GM12878 (cell line): Measurements from ENCODE around the gene SCNN1B. TPM values are rescaled to one million over a fixed set of nuclear protein-coding genes. Genes with fewer than 3 reads are reported as not detected.
A peak's percentile ranks its signal among the peaks of the same experiment; 100 is the strongest.

Experiments
- ATAC-seq: fragments of 200-7000 bp; cut with Tn5 transposase; 3 replicates; pipeline ENCODE4 v1.9.1; 2020; ENCODE audit warnings: mild to moderate bottlenecking, moderate library complexity
- BruUV-seq: library from RNA; stranded (reverse); fragments of 400-500 nt; replicated peaks from 2 replicates; lab custom pipeline; 2021; lab: Mats Ljungman, UMichigan
- CTCF ChIA-PET: fragments of 300-600 bp; sonication (Branson Sonifier 250); formaldehyde crosslinking; extraction: SDS; loops from one replicate; lab custom pipeline; 2021; ENCODE audit warnings: inconsistent platforms; lab: Yijun Ruan, JAX
- POLR2A ChIA-PET: fragments of 350-600 bp; formaldehyde crosslinking; extraction: SDS; loops from one replicate; lab custom pipeline; 2021; ENCODE audit warnings: inconsistent platforms; lab: Charles Lee
- RAD21 ChIA-PET: fragments of 300-600 bp; sonication (Branson Sonifier 250); formaldehyde crosslinking; loops from one replicate; lab custom pipeline; 2023; ENCODE audit warnings: antibody characterized with exemption; ENCODE audit not compliant: unreplicated experiment; lab: Charles Lee
- SMC1A ChIA-PET: fragments of 300-600 bp; sonication (Branson Sonifier 250); formaldehyde crosslinking; loops from one replicate; lab custom pipeline; 2023; ENCODE audit not compliant: unreplicated experiment, uncharacterized antibody; lab: Charles Lee
- DNase-seq: peaks from one replicate; pipeline ENCODE4 v3.0.0-alpha.2; 2011; ENCODE audit warnings: low read depth, low spot score
- FAIRE-seq: peaks from 3 replicates; lab custom pipeline; 2011; peaks lifted over from hg19 to GRCh38; lab: Jason Lieb, UNC
- H2AFZ ChIP-seq: 2 replicates; pipeline ENCODE4 v1.6.0; 2011; ENCODE audit warnings: low read depth, low read length, control low read depth; ENCODE audit not compliant: control insufficient read depth
- H3K27ac ChIP-seq: 2 replicates; pipeline ENCODE4 v1.5.1; 2011; ENCODE audit warnings: control low read depth; ENCODE audit not compliant: control insufficient read depth, insufficient read depth
- H3K27me3 ChIP-seq, 2 experiments: replicated peaks in 1 of 2; 2 replicates each; pipeline versions ENCODE4 v1.6.0 to v1.6.1; 2011; ENCODE audit warnings: low read length in 1 of 2; ENCODE audit not compliant: control insufficient read depth in 2 of 2, insufficient read depth in 2 of 2
- H3K36me3 ChIP-seq, 2 experiments: 2 replicates each; pipeline ENCODE4 v1.5.1; 2011; ENCODE audit warnings: low read length in 1 of 2; ENCODE audit not compliant: control insufficient read depth in 2 of 2, insufficient read depth in 2 of 2
- H3K4me1 ChIP-seq: 2 replicates; pipeline ENCODE4 v1.6.1; 2011; ENCODE audit warnings: mild to moderate bottlenecking, low read length, moderate library complexity, mixed read lengths; ENCODE audit not compliant: control insufficient read depth, insufficient read depth
- H3K4me2 ChIP-seq: 2 replicates; pipeline ENCODE4 v1.6.0; 2011; ENCODE audit warnings: control low read depth; ENCODE audit not compliant: control insufficient read depth, insufficient read depth
- H3K4me3 ChIP-seq: fragments of 200-600 bp; sonication (generic); 2 replicates; pipeline ENCODE4 v1.5.1; 2016
- H3K79me2 ChIP-seq: 2 replicates; pipeline ENCODE4 v1.6.0; 2011; ENCODE audit warnings: low read length; ENCODE audit not compliant: control insufficient read depth, insufficient read depth
- H3K9ac ChIP-seq: 2 replicates; pipeline ENCODE4 v1.8.0; 2011; ENCODE audit warnings: low read length, control low read depth, mixed read lengths; ENCODE audit not compliant: control insufficient read depth, insufficient read depth
- H3K9me3 ChIP-seq: replicated peaks from 3 replicates; pipeline ENCODE4 v1.5.1; 2011; ENCODE audit warnings: mild to moderate bottlenecking, low read length; ENCODE audit not compliant: control insufficient read depth, insufficient read depth
- H4K20me1 ChIP-seq: 2 replicates; pipeline ENCODE4 v1.6.0; 2011; ENCODE audit not compliant: control insufficient read depth, insufficient read depth
- BACH1 ChIP-seq: fragments of 450-650 bp; IDR thresholded peaks from 2 replicates; pipeline ENCODE4 v1.6.1; 2017; ENCODE audit warnings: mild to moderate bottlenecking, borderline replicate concordance
- CTCF ChIP-seq, 3 experiments: IDR thresholded peaks in 2 of 3; conservative IDR thresholded peaks in 1 of 3; 2 replicates each; pipeline ENCODE4 v1.5.1; 2011; ENCODE audit warnings: low read depth in 3 of 3, low read length in 3 of 3, mild to moderate bottlenecking in 3 of 3, control low read depth in 2 of 3, moderate library complexity in 2 of 3, inconsistent platforms in 1 of 3, mixed read lengths in 1 of 3; ENCODE audit not compliant: control insufficient read depth in 2 of 3, insufficient read depth in 1 of 3; ENCODE audit errors: extremely low read depth in 1 of 3
- IRF5 ChIP-seq: fragments of 450-650 bp; IDR thresholded peaks from 2 replicates; pipeline ENCODE4 v1.6.1; 2017; ENCODE audit warnings: borderline replicate concordance
- SMAD1 ChIP-seq: fragments of 450-650 bp; IDR thresholded peaks from 2 replicates; pipeline ENCODE4 v1.6.1; 2018; ENCODE audit warnings: mild to moderate bottlenecking, low read depth; ENCODE audit not compliant: partially characterized antibody
- STAT1 ChIP-seq: fragments of 450-650 bp; conservative IDR thresholded peaks from 2 replicates; pipeline ENCODE4 v1.6.1; 2014; ENCODE audit warnings: antibody characterized with exemption, mild to moderate bottlenecking
- STAT3 ChIP-seq: IDR thresholded peaks from 2 replicates; pipeline ENCODE4 v1.6.1; 2011; ENCODE audit warnings: low read depth, low read length, improper control_type of control experiment
- ZNF274 ChIP-seq: IDR thresholded peaks from one replicate; pipeline ENCODE4 v1.8.0; 2011; ENCODE audit not compliant: insufficient read length, insufficient read depth
- WGBS: methylation state at CpG from one replicate; pipeline ENCODE4 v1.1.6; 2016; ENCODE audit warnings: low lambda C conversion rate; ENCODE audit not compliant: insufficient replicate concordance, insufficient coverage; ENCODE audit errors: missing lambda C conversion rate; 5-methylcytosine and 5-hydroxymethylcytosine counted together
- in situ Hi-C: fragments of 300-500 bp; cut with MboI; formaldehyde crosslinking; loops from 9 replicates; pipeline ENCODE4 v1.14.3; 2018; ENCODE audit warnings: mixed read lengths
- intact Hi-C: fragments of 100-400 bp; cut with micrococcal nuclease; formaldehyde crosslinking; loops from one replicate; pipeline ENCODE4 v1.14.2; 2022; ENCODE audit not compliant: unreplicated experiment
- polyA plus RNA-seq, 11 experiments: library from polyadenylated mRNA; depleted of rRNA in 4 of 11; unstranded in 6 of 11; stranded (reverse) in 5 of 11; fragments of >200 nt; fragmentation: Nextera tagmentation in 4 of 11; fragmentation: Illumina TruSeq in 1 of 11; extraction: Ambion mirVana in 4 of 11; extraction: Trizol in 1 of 11; gene quantifications; 1 replicate in 1 of 11; 2 replicates in 10 of 11; pipeline versions ENCODE4 v1.2.1 to v1.2.3, GENCODE V29; 2011 to 2016; ENCODE audit warnings: inconsistent platforms in 2 of 11, missing spikeins in 2 of 11, low read depth in 1 of 11
- total RNA-seq, 4 experiments: library from RNA; depleted of rRNA in 3 of 4; stranded (reverse); fragments of >200 nt in 3 of 4; fragmentation: Illumina TruSeq in 1 of 4; extraction: Trizol in 1 of 4; gene quantifications; 2 replicates each; pipeline versions ENCODE4 v1.2.1 to v1.2.3, GENCODE V29; 2013 to 2021

The SCNN1B gene
- total and polyA plus RNA-seq, 10 of the 15 experiments (the other 5 are each of a cell fraction or from before 2014, with no cell fraction given), result 0.28 to 1.5 (median 0.64) TPM

DNA sequence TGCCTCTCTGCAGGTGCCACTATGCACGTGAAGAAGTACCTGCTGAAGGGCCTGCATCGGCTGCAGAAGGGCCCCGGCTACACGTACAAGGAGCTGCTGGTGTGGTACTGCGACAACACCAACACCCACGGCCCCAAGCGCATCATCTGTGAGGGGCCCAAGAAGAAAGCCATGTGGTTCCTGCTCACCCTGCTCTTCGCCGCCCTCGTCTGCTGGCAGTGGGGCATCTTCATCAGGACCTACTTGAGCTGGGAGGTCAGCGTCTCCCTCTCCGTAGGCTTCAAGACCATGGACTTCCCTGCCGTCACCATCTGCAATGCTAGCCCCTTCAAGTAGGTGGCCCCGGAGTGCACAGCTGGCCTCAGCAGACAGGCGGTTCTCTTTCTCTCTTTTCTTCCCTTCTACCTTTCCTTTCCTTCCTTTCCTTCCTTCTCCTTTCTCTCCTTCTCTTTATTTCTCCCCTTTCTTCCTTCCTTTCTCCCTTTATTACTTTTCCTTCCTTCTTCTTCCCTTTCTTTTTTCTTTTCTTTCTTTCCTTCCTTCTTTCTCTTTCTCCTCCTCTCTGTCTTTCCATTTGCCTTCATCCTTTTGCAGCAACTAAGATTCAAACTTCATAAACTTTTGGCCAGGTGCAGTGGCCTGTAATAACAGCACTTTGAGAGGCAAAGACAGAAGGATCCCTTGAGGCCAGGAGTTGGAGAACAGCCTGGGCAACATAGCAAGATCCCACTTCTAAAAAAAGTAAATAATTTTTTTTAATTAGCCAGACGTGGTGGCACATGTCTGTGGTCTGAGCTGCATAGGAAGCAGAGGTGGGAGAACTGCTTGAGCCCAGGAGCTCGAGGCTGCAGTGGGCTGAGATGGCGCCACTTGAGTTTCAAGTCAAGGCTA, 46.7 kb downstream of the SCNN1B start:
- CTCF ChIA-PET, result interaction anchor here (0.6 to 2.7 kb wide), 4 partner anchors 11 to 406 kb away, joined by 3 to 15 read pairs (median 4); no protein-coding TSS in a partner anchor
- no peak overlapping the region for H3K4me2 ChIP-seq
- no peaks in the 10 kb centered on the region for H3K79me2 ChIP-seq
- H4K20me1 ChIP-seq, result no peaks in the 10 kb centered on the region
- intact Hi-C loops, result no loop called here
- no peaks in the 10 kb centered on the region; the same call in 2 of the 3 replicates for H3K9me3 ChIP-seq
- BruUV-seq, result no TSS peak
- ATAC-seq (0 out of 3 replicates have a peak, but pooled peaks have one; percentile 24), FAIRE-seq (no peak), DNase-seq (no peak)
- H3K9ac ChIP-seq, result no peak overlapping the region
- H3K27ac ChIP-seq, result no peak overlapping the region
- no peak overlapping the region for H3K4me3 ChIP-seq
- no peaks in the 10 kb centered on the region for H3K27me3 ChIP-seq
- H2AFZ ChIP-seq, result no peak overlapping the region
- WGBS, result 71% methylated on average over 18 of the region's 18 CpGs
- POLR2A ChIA-PET, result no interaction called here
- H3K36me3 ChIP-seq, result no peaks in the 10 kb centered on the region
- RAD21 ChIA-PET, result no interaction called here
- in situ Hi-C loops, result no loop called here
- TF ChIP-seq ZNF274 (no peak), SMAD1 (no peak), CTCF (IDR thresholded peaks at IDR 0.05 in 2 of 3, conservative IDR thresholded peaks at IDR 0.05 in 1 of 3; ENCODE audit: control insufficient read depth in 2 of 3, extremely low read depth in 1 of 3, insufficient read depth in 1 of 3, low read depth in 3 of 3, low read length in 3 of 3) (0 out of 6 replicates have a peak, but pooled peaks of 2 of the 3 experiments have one; percentile 6 to 15), STAT3 (no peak), STAT1 (no peak), BACH1 (no peak), IRF5 (no peak)
- TF ChIP-seq, all 136 proteins: peak for 1
- no peaks in the 10 kb centered on the region; the same call in 1 of the 2 replicates for H3K4me1 ChIP-seq
- SMC1A ChIA-PET, result interaction anchor here (0.7 to 2.7 kb wide), 3 partner anchors 11 to 86 kb away, joined by 3 to 7 read pairs (median 6); no protein-coding TSS in a partner anchor
